HepG2 (cell line): ENCODE measurements around the gene UGT2A3. TPM values are rescaled to one million over a fixed set of nuclear protein-coding genes. Genes with fewer than 3 reads are reported as not detected.

Experiments
- ATAC-seq: fragments of 200-7000 bp; cut with Tn5 transposase; 3 replicates; pipeline ENCODE4 v1.9.1; 2020; ENCODE audit warnings: mild to moderate bottlenecking, moderate library complexity
- BruUV-seq: library from RNA; stranded (reverse); fragments of 400-500 nt; replicated peaks from 2 replicates; lab custom pipeline; 2021; lab: Mats Ljungman, UMichigan
- CTCF ChIA-PET: fragments of 300-600 bp; formaldehyde crosslinking; extraction: SDS; loops from one replicate; lab custom pipeline; 2021; ENCODE audit warnings: low total read pairs, inconsistent platforms, low intra/inter-chr PET ratio; lab: Yijun Ruan, JAX
- POLR2A ChIA-PET: fragments of 350-600 bp; sonication (Branson Sonifier 250); formaldehyde crosslinking; loops from one replicate; lab custom pipeline; 2020; ENCODE audit warnings: antibody characterized with exemption, inconsistent platforms; lab: Yijun Ruan, JAX
- DNase-seq: peaks from one replicate; pipeline ENCODE4 v3.0.0-alpha.2; 2015; ENCODE audit warnings: low spot score
- FAIRE-seq: peaks from 3 replicates; lab custom pipeline; 2011; peaks lifted over from hg19 to GRCh38; lab: Jason Lieb, UNC
- H2AFZ ChIP-seq: one replicate; pipeline ENCODE4 v1.6.1; 2011; ENCODE audit warnings: low read length, inconsistent platforms
- H3K27ac ChIP-seq: fragments of 300-600 bp; 3 replicates; pipeline ENCODE4 v1.8.0; 2011; ENCODE audit warnings: mixed run types, mild to moderate bottlenecking, mixed read lengths, low read length, inconsistent platforms; ENCODE audit not compliant: insufficient read depth; ENCODE audit errors: extremely low read length
- H3K27me3 ChIP-seq, 2 experiments: fragments of 200-600 bp in 1 of 2; 2 replicates in 1 of 2; 3 replicates in 1 of 2; pipeline versions ENCODE4 v1.6.0 to v1.8.0; 2011; ENCODE audit warnings: low read length in 2 of 2, mild to moderate bottlenecking in 2 of 2, moderate library complexity in 2 of 2, inconsistent platforms in 1 of 2; ENCODE audit not compliant: insufficient read depth in 2 of 2, control insufficient read depth in 1 of 2
- H3K36me3 ChIP-seq, 2 experiments: fragments of 200-600 bp in 1 of 2; replicated peaks in 1 of 2; 2 replicates in 1 of 2; 3 replicates in 1 of 2; pipeline versions ENCODE4 v1.5.1 to v1.8.0; 2011; ENCODE audit warnings: low read length in 2 of 2, inconsistent platforms in 1 of 2; ENCODE audit not compliant: insufficient read depth in 2 of 2, control insufficient read depth in 1 of 2
- H3K4me1 ChIP-seq: 2 replicates; pipeline ENCODE4 v1.5.1; 2012; ENCODE audit warnings: low read length, inconsistent platforms; ENCODE audit not compliant: insufficient read depth
- H3K4me2 ChIP-seq: 2 replicates; pipeline ENCODE4 v1.6.0; 2011; ENCODE audit warnings: low read depth, low read length, inconsistent platforms
- H3K4me3 ChIP-seq, 3 experiments: fragments of 200-600 bp in 1 of 3; sonication (generic), shearing (Covaris generic) in 1 of 3; replicated peaks in 1 of 3; 2 replicates each; pipeline ENCODE4 v1.5.1; 2011 to 2016; ENCODE audit warnings: low read length in 3 of 3, inconsistent platforms in 2 of 3, low read depth in 2 of 3, mild to moderate bottlenecking in 2 of 3, control low read depth in 1 of 3, mixed read lengths in 1 of 3; ENCODE audit not compliant: insufficient read depth in 1 of 3
- H3K79me2 ChIP-seq: one replicate; pipeline ENCODE4 v1.6.1; 2011; ENCODE audit warnings: low read length, inconsistent platforms; ENCODE audit not compliant: insufficient read depth
- H3K9ac ChIP-seq: 2 replicates; pipeline ENCODE4 v1.6.0; 2011; ENCODE audit warnings: mild to moderate bottlenecking, low read depth, low read length, inconsistent platforms; ENCODE audit not compliant: insufficient read depth
- H3K9me3 ChIP-seq: 2 replicates; pipeline ENCODE4 v1.5.1; 2012; ENCODE audit warnings: mild to moderate bottlenecking, low read length
- H4K20me1 ChIP-seq: 2 replicates; pipeline ENCODE4 v1.6.0; 2011; ENCODE audit warnings: inconsistent platforms, mild to moderate bottlenecking, low read length, moderate library complexity; ENCODE audit not compliant: insufficient read depth
- CHD4 ChIP-seq: fragments of 200-600 bp; sonication (generic); IDR thresholded peaks from 2 replicates; pipeline ENCODE4 v1.7.0; 2017; ENCODE audit warnings: mild to moderate bottlenecking, low read length, borderline replicate concordance
- ELF1 ChIP-seq: sonication (generic); formaldehyde crosslinking; IDR thresholded peaks from 2 replicates; pipeline ENCODE4 v1.4.0; 2020; ENCODE audit warnings: missing genetic modification reagents
- ETV6 ChIP-seq: sonication (generic); formaldehyde crosslinking; conservative IDR thresholded peaks from 2 replicates; pipeline ENCODE4 v1.4.0; 2020; ENCODE audit warnings: missing genetic modification reagents
- GFI1 ChIP-seq: sonication (generic); formaldehyde crosslinking; IDR thresholded peaks from 2 replicates; pipeline ENCODE4 v1.5.0; 2020; ENCODE audit warnings: missing genetic modification reagents, mild to moderate bottlenecking, borderline replicate concordance
- NR2F2 ChIP-seq: IDR thresholded peaks from 2 replicates; pipeline ENCODE4 v1.6.1; 2012; ENCODE audit warnings: low read depth, inconsistent platforms, borderline replicate concordance
- PAF1 ChIP-seq: IDR thresholded peaks from 2 replicates; pipeline ENCODE4 v1.6.1; 2016; ENCODE audit warnings: missing genetic modification reagents, missing compliant biosample characterization
- RAD51 ChIP-seq: fragments of 450-650 bp; IDR thresholded peaks from 2 replicates; pipeline ENCODE4 v1.6.1; 2016; ENCODE audit warnings: borderline replicate concordance
- TEAD3 ChIP-seq: optimal IDR thresholded peaks from 2 replicates; pipeline ENCODE3; 2016; ENCODE audit warnings: borderline replicate concordance
- TSC22D2 ChIP-seq: sonication (generic); formaldehyde crosslinking; IDR thresholded peaks from 2 replicates; pipeline ENCODE4 v1.5.1; 2020; ENCODE audit warnings: missing genetic modification reagents, mild to moderate bottlenecking, borderline replicate concordance
- ZFAT ChIP-seq: sonication (generic); formaldehyde crosslinking; conservative IDR thresholded peaks from 2 replicates; pipeline ENCODE4 v1.8.1; 2023; ENCODE audit warnings: missing genetic modification reagents, inconsistent platforms
- ZNF572 ChIP-seq: sonication (generic); formaldehyde crosslinking; IDR thresholded peaks from 2 replicates; pipeline ENCODE4 v1.5.1; 2020; ENCODE audit warnings: mild to moderate bottlenecking, missing genetic modification reagents
- ZNF644 ChIP-seq: IDR thresholded peaks from 2 replicates; pipeline ENCODE4 v1.6.1; 2016; ENCODE audit warnings: low read depth
- WGBS: methylation state at CpG from one replicate; pipeline ENCODE4 v1.1.6; 2017; ENCODE audit warnings: low lambda C conversion rate; 5-methylcytosine and 5-hydroxymethylcytosine counted together
- in situ Hi-C: cut with HindIII; loops from 2 replicates; pipeline ENCODE4 v1.10.0; 2017; ENCODE audit warnings: low pct_unique_long_range_greater_than_20kb; ENCODE audit not compliant: extremely low pct_ligation_motif_present
- intact Hi-C: fragments of 100-400 bp; cut with micrococcal nuclease; formaldehyde crosslinking; loops from one replicate; pipeline ENCODE4 v1.10.0; 2022; ENCODE audit not compliant: unreplicated experiment
- polyA plus RNA-seq, 8 experiments: library from polyadenylated mRNA; depleted of rRNA in 3 of 8; stranded (reverse) in 7 of 8; unstranded in 1 of 8; fragments of >200 nt; fragmentation: Illumina TruSeq in 4 of 8; extraction: Trizol in 4 of 8; gene quantifications; 2 replicates each; pipeline versions ENCODE4 v1.2.1 to v1.2.3, GENCODE V29; 2011 to 2016; ENCODE audit warnings: low read depth in 4 of 8, missing spikeins in 1 of 8, mixed read lengths in 1 of 8; ENCODE audit not compliant: insufficient read depth in 1 of 8
- total RNA-seq, 5 experiments: library from RNA; depleted of rRNA; stranded (reverse); fragments of >200 nt; fragmentation: Illumina TruSeq; extraction: Trizol; gene quantifications; 2 replicates each; pipeline ENCODE4 v1.2.3, GENCODE V29; 2016; ENCODE audit warnings: low read depth in 1 of 5
- TF ChIP-seq, protein P1 (sequence below): IDR thresholded peaks from 2 replicates; pipeline ENCODE4 v1.6.1; 2016; ENCODE audit warnings: low read depth, missing genetic modification reagents, missing compliant biosample characterization
- TF ChIP-seq, protein P2 (sequence below): sonication (generic); formaldehyde crosslinking; IDR thresholded peaks from 2 replicates; pipeline ENCODE4 v1.4.0; 2020; ENCODE audit warnings: mild to moderate bottlenecking, missing genetic modification reagents, borderline replicate concordance

UGT2A3 gene
- total and polyA plus RNA-seq, 2 of the 13 experiments (the other 11 are each of a cell fraction or from before 2014, with no cell fraction given) = 61.3 to 97.2 TPM

DNA sequence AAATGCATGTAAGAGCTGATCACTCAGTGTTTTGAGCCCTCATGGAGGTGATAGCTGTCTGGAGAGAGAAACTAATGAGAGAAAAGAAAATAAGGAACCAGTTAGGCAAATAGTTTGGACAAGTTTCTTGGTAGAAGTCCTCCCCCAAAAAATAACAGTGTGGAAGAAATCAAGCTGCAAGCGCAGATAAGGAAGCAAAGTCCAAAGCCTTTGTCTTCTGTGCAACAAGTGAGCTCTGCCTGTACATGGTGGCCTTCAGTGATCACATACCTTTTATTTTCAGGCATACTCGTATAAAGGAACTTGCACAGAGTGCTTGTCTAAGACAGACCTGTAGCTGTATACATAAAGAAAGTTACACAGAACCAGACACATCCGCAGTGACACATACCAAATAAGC is 2.5 kb upstream of the UGT2A3 start:
- peak overlapping the region; percentile 52 for H3K4me2 ChIP-seq
- ChIA-PET POLR2A (interaction anchor here (0.6 to 1.9 kb wide), 11 partner anchors 13 to 221 kb away, joined by 3 to 8 read pairs (median 4); no protein-coding TSS in a partner anchor), CTCF (no interaction called here)
- no peak overlapping the region for H3K4me3 ChIP-seq
- peaks cover 19% of the 10 kb centered on the region for H3K79me2 ChIP-seq
- DNase-seq (peak; percentile 54), FAIRE-seq (no peak), ATAC-seq (peak; percentile 53)
- 38% methylated on average over 3 of the region's 3 CpGs for WGBS
- in situ Hi-C loops (no loop called here), intact Hi-C loops (loop anchor here (5.0 to 10.0 kb wide), 2 partner anchors 137 to 211 kb away; partner anchors contain the start of gene UGT2B10)
- H3K9me3 ChIP-seq = peaks cover 5% of the 10 kb centered on the region
- no peaks in the 10 kb centered on the region for H4K20me1 ChIP-seq
- H3K36me3 ChIP-seq = no peaks in the 10 kb centered on the region
- BruUV-seq = no TSS peak
- peak overlapping the region; percentile 27; the same call in 1 of the 2 replicates for H3K9ac ChIP-seq
- peak overlapping the region; percentile 79 for H2AFZ ChIP-seq
- H3K27ac ChIP-seq = peak overlapping the region; percentile 66
- peaks cover 48% of the 10 kb centered on the region for H3K4me1 ChIP-seq
- H3K27me3 ChIP-seq = no peaks in the 10 kb centered on the region
- TF ChIP-seq ELF1 (CRISPR knock-in tag) (no peak), PAF1 (CRISPR knock-in tag) (no peak), RAD51 (no peak), CHD4 (no peak), GFI1 (CRISPR knock-in tag) (no peak), NR2F2 (no peak), ZNF644 (peak; percentile 86; the same call in 1 of the 2 replicates), TSC22D2 (CRISPR knock-in tag) (no peak), ZNF572 (no peak), ZFAT (CRISPR knock-in tag) (no peak), ETV6 (CRISPR knock-in tag) (no peak), TEAD3 (CRISPR knock-in tag) (peak; percentile 32)
- TF ChIP-seq, protein P1, sequence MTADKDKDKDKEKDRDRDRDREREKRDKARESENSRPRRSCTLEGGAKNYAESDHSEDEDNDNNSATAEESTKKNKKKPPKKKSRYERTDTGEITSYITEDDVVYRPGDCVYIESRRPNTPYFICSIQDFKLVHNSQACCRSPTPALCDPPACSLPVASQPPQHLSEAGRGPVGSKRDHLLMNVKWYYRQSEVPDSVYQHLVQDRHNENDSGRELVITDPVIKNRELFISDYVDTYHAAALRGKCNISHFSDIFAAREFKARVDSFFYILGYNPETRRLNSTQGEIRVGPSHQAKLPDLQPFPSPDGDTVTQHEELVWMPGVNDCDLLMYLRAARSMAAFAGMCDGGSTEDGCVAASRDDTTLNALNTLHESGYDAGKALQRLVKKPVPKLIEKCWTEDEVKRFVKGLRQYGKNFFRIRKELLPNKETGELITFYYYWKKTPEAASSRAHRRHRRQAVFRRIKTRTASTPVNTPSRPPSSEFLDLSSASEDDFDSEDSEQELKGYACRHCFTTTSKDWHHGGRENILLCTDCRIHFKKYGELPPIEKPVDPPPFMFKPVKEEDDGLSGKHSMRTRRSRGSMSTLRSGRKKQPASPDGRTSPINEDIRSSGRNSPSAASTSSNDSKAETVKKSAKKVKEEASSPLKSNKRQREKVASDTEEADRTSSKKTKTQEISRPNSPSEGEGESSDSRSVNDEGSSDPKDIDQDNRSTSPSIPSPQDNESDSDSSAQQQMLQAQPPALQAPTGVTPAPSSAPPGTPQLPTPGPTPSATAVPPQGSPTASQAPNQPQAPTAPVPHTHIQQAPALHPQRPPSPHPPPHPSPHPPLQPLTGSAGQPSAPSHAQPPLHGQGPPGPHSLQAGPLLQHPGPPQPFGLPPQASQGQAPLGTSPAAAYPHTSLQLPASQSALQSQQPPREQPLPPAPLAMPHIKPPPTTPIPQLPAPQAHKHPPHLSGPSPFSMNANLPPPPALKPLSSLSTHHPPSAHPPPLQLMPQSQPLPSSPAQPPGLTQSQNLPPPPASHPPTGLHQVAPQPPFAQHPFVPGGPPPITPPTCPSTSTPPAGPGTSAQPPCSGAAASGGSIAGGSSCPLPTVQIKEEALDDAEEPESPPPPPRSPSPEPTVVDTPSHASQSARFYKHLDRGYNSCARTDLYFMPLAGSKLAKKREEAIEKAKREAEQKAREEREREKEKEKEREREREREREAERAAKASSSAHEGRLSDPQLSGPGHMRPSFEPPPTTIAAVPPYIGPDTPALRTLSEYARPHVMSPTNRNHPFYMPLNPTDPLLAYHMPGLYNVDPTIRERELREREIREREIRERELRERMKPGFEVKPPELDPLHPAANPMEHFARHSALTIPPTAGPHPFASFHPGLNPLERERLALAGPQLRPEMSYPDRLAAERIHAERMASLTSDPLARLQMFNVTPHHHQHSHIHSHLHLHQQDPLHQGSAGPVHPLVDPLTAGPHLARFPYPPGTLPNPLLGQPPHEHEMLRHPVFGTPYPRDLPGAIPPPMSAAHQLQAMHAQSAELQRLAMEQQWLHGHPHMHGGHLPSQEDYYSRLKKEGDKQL (CRISPR knock-in tag) = no peak
- TF ChIP-seq, protein P2, sequence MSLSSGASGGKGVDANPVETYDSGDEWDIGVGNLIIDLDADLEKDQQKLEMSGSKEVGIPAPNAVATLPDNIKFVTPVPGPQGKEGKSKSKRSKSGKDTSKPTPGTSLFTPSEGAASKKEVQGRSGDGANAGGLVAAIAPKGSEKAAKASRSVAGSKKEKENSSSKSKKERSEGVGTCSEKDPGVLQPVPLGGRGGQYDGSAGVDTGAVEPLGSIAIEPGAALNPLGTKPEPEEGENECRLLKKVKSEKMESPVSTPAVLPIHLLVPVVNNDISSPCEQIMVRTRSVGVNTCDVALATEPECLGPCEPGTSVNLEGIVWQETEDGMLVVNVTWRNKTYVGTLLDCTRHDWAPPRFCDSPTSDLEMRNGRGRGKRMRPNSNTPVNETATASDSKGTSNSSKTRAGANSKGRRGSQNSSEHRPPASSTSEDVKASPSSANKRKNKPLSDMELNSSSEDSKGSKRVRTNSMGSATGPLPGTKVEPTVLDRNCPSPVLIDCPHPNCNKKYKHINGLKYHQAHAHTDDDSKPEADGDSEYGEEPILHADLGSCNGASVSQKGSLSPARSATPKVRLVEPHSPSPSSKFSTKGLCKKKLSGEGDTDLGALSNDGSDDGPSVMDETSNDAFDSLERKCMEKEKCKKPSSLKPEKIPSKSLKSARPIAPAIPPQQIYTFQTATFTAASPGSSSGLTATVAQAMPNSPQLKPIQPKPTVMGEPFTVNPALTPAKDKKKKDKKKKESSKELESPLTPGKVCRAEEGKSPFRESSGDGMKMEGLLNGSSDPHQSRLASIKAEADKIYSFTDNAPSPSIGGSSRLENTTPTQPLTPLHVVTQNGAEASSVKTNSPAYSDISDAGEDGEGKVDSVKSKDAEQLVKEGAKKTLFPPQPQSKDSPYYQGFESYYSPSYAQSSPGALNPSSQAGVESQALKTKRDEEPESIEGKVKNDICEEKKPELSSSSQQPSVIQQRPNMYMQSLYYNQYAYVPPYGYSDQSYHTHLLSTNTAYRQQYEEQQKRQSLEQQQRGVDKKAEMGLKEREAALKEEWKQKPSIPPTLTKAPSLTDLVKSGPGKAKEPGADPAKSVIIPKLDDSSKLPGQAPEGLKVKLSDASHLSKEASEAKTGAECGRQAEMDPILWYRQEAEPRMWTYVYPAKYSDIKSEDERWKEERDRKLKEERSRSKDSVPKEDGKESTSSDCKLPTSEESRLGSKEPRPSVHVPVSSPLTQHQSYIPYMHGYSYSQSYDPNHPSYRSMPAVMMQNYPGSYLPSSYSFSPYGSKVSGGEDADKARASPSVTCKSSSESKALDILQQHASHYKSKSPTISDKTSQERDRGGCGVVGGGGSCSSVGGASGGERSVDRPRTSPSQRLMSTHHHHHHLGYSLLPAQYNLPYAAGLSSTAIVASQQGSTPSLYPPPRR = peak; percentile 19; the same call in 1 of the 2 replicates
